H9 (cell line): ENCODE data around the gene FOXN4. TPM values are rescaled to one million over a fixed set of nuclear protein-coding genes. Genes with fewer than 3 reads are reported as not detected.

Source experiments
- DNase-seq: peaks from one replicate; pipeline ENCODE4 v3.0.0-alpha.2; 2017
- H2AFZ ChIP-seq: one replicate; pipeline ENCODE4 v1.6.1; 2013; ENCODE audit warnings: mild to moderate bottlenecking, low read length, control low read depth, moderate library complexity
- H2AK5ac ChIP-seq: 2 replicates; pipeline ENCODE4 v1.6.1; 2013; ENCODE audit warnings: low read length, control low read depth, mixed read lengths; ENCODE audit not compliant: insufficient read length
- H2BK120ac ChIP-seq: one replicate; pipeline ENCODE4 v1.6.1; 2013; ENCODE audit warnings: low read depth, mild to moderate bottlenecking, low read length, control low read depth, inconsistent platforms; ENCODE audit not compliant: poor library complexity, severe bottlenecking
- H2BK12ac ChIP-seq: 2 replicates; pipeline ENCODE4 v1.6.1; 2013; ENCODE audit warnings: low read length, control low read depth, mixed read lengths, low read depth; ENCODE audit not compliant: insufficient read length
- H2BK15ac ChIP-seq: 2 replicates; pipeline ENCODE4 v1.6.1; 2013; ENCODE audit warnings: low read depth, low read length, control low read depth
- H2BK20ac ChIP-seq: one replicate; pipeline ENCODE4 v1.6.1; 2013; ENCODE audit warnings: low read depth, mild to moderate bottlenecking, low read length, control low read depth, inconsistent platforms; ENCODE audit not compliant: poor library complexity, severe bottlenecking
- H2BK5ac ChIP-seq: 2 replicates; pipeline ENCODE4 v1.6.1; 2013; ENCODE audit warnings: low read length, control low read depth, mixed read lengths; ENCODE audit not compliant: insufficient read length
- H3K14ac ChIP-seq: 2 replicates; pipeline ENCODE4 v1.6.1; 2013; ENCODE audit warnings: low read length, control low read depth; ENCODE audit not compliant: insufficient read depth
- H3K18ac ChIP-seq: 2 replicates; pipeline ENCODE4 v1.6.1; 2013; ENCODE audit warnings: low read depth, mild to moderate bottlenecking, mixed read lengths, low read length, control low read depth; ENCODE audit not compliant: insufficient read length
- H3K23ac ChIP-seq: 2 replicates; pipeline ENCODE4 v1.6.1; 2013; ENCODE audit warnings: low read length, control low read depth, mixed read lengths, low read depth; ENCODE audit not compliant: insufficient read length
- H3K23me2 ChIP-seq: 2 replicates; pipeline ENCODE4 v1.6.1; 2013; ENCODE audit warnings: low read depth, mild to moderate bottlenecking, mixed read lengths, low read length, control low read depth; ENCODE audit not compliant: insufficient read length, poor library complexity, severe bottlenecking
- H3K27ac ChIP-seq: 2 replicates; pipeline ENCODE4 v1.5.1; 2013; ENCODE audit warnings: low read length, control low read depth, mixed read lengths, low read depth; ENCODE audit not compliant: insufficient read length
- H3K27me3 ChIP-seq: 2 replicates; pipeline ENCODE4 v1.6.1; 2013; ENCODE audit warnings: low read length, control low read depth, inconsistent platforms; ENCODE audit not compliant: insufficient read depth
- H3K4ac ChIP-seq: 2 replicates; pipeline ENCODE4 v1.6.1; 2013; ENCODE audit warnings: low read depth, mild to moderate bottlenecking, control low read depth, inconsistent platforms, low read length, moderate library complexity
- H3K4me1 ChIP-seq: 2 replicates; pipeline ENCODE4 v1.6.1; 2013; ENCODE audit warnings: low read length, control low read depth, inconsistent platforms; ENCODE audit not compliant: insufficient read depth
- H3K4me2 ChIP-seq: 2 replicates; pipeline ENCODE4 v1.6.1; 2013; ENCODE audit warnings: low read length, control low read depth, mixed read lengths; ENCODE audit not compliant: insufficient read length, insufficient read depth
- H3K56ac ChIP-seq: 2 replicates; pipeline ENCODE4 v1.6.1; 2013; ENCODE audit warnings: low read depth, mild to moderate bottlenecking, mixed read lengths, low read length, control low read depth; ENCODE audit not compliant: insufficient read length
- H3K79me1 ChIP-seq: 2 replicates; pipeline ENCODE4 v1.6.1; 2013; ENCODE audit warnings: low read depth, mild to moderate bottlenecking, moderate library complexity, low read length, control low read depth, inconsistent platforms; ENCODE audit not compliant: insufficient read depth, poor library complexity, severe bottlenecking
- H3K79me2 ChIP-seq: 2 replicates; pipeline ENCODE4 v1.6.1; 2013; ENCODE audit warnings: low read length, control low read depth, inconsistent platforms; ENCODE audit not compliant: insufficient read depth
- H3K9ac ChIP-seq: 2 replicates; pipeline ENCODE4 v1.6.1; 2013; ENCODE audit warnings: low read length, control low read depth, mixed read lengths; ENCODE audit not compliant: insufficient read length; ENCODE audit errors: extremely low read depth
- H3K9me3 ChIP-seq: one replicate; pipeline ENCODE4 v1.6.1; 2013; ENCODE audit warnings: low read depth, low read length, inconsistent platforms; ENCODE audit not compliant: control insufficient read depth
- H3T11ph ChIP-seq: one replicate; pipeline ENCODE4 v1.6.1; 2013; ENCODE audit warnings: mild to moderate bottlenecking, low read length, control low read depth, inconsistent platforms
- H4K20me1 ChIP-seq: one replicate; pipeline ENCODE4 v1.6.1; 2013; ENCODE audit not compliant: control insufficient read depth, insufficient read length, insufficient read depth
- H4K5ac ChIP-seq: 2 replicates; pipeline ENCODE4 v1.6.1; 2013; ENCODE audit warnings: low read depth, mild to moderate bottlenecking, mixed read lengths, low read length, control low read depth; ENCODE audit not compliant: insufficient read length
- H4K8ac ChIP-seq: replicated peaks from 2 replicates; pipeline ENCODE4 v1.6.1; 2013; ENCODE audit warnings: low read length, control low read depth, mixed read lengths, low read depth; ENCODE audit not compliant: insufficient read length
- H4K91ac ChIP-seq: 2 replicates; pipeline ENCODE4 v1.6.1; 2013; ENCODE audit warnings: low read depth, mild to moderate bottlenecking, moderate library complexity, mixed read lengths, low read length, control low read depth; ENCODE audit not compliant: insufficient read length
- H3K27ac Mint-ChIP-seq, 3 experiments: 2 replicates in 2 of 3; 3 replicates in 1 of 3; pipeline ENCODE4 v1.8.0; 2020 to 2021; ENCODE audit warnings: mixed read lengths in 3 of 3, mild to moderate bottlenecking in 1 of 3, moderate library complexity in 1 of 3
- H3K27me3 Mint-ChIP-seq: 2 replicates; pipeline ENCODE4 v1.8.0; 2021; ENCODE audit warnings: low read depth, mild to moderate bottlenecking, moderate library complexity, mixed read lengths
- H3K36me3 Mint-ChIP-seq, 3 experiments: 2 replicates in 2 of 3; 3 replicates in 1 of 3; pipeline ENCODE4 v1.8.0; 2020 to 2021; ENCODE audit warnings: low read depth in 3 of 3, mixed read lengths in 3 of 3; ENCODE audit not compliant: insufficient read depth in 1 of 3
- H3K4me1 Mint-ChIP-seq, 2 experiments: 2 replicates each; pipeline ENCODE4 v1.8.0; 2020; ENCODE audit warnings: mixed read lengths in 2 of 2
- H3K4me3 Mint-ChIP-seq, 2 experiments: 2 replicates in 1 of 2; 3 replicates in 1 of 2; pipeline ENCODE4 v1.8.0; 2020 to 2021; ENCODE audit warnings: mild to moderate bottlenecking in 2 of 2, mixed read lengths in 2 of 2, moderate library complexity in 1 of 2
- H3K9me3 Mint-ChIP-seq, 2 experiments: 2 replicates in 1 of 2; 3 replicates in 1 of 2; pipeline ENCODE4 v1.8.0; 2020; ENCODE audit warnings: mild to moderate bottlenecking in 2 of 2, mixed read lengths in 2 of 2, moderate library complexity in 1 of 2
- CTCF ChIP-seq: fragments of 200-600 bp; sonication (generic); conservative IDR thresholded peaks from 3 replicates; pipeline ENCODE4 v1.8.0; 2021; ENCODE audit warnings: antibody characterized with exemption, mild to moderate bottlenecking
- WGBS: extraction: QIAGEN DNeasy Blood & Tissue Kit; methylation state at CpG from one replicate; pipeline ENCODE4 v1.1.7; 2013; ENCODE audit warnings: missing lambda C conversion rate, low lambda C conversion rate, mixed read lengths; ENCODE audit not compliant: insufficient read length; ENCODE audit errors: extremely low coverage; 5-methylcytosine and 5-hydroxymethylcytosine counted together
- total RNA-seq: library from RNA; stranded (reverse); gene quantifications from 2 replicates; pipeline ENCODE4 v1.2.1, GENCODE V29; 2021

Gene FOXN4
- total RNA-seq, 1 experiment from 2014 or later, result 0.39 TPM

DNA sequence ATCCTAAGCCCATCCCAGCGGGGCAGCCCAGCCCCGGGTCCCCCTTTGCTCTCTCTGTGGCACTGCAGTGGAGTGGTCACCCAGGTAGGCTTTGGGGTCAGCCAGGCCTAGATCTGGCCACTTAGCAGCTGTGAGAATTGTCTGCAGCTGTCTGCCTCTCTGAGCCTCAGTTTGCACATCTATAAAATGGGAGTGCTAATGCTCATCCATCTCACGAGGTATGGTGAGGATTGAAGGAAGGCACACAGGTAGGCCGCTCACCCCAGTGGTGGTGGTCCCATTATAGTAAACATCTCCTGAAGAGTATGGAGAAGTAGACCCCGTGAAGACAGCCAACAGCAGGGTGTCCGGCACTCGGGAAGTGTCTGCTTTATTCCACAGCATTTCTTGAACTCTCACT lies 9.2 kb downstream of the FOXN4 start:
- no peak overlapping the region for H3K14ac ChIP-seq
- H3K36me3 Mint-ChIP-seq, result no peaks in the 10 kb centered on the region
- no peak overlapping the region for H2AK5ac ChIP-seq

More for the DNA sequence above, 9.2 kb downstream of the FOXN4 start:
- no peak overlapping the region for H3K4me3 Mint-ChIP-seq
- no peak overlapping the region for H3K9ac ChIP-seq
- no peak overlapping the region for H2BK20ac ChIP-seq
- no peak overlapping the region for H2AFZ ChIP-seq
- no peaks in the 10 kb centered on the region for H3K79me2 ChIP-seq
- H3K27ac ChIP-seq, result no peak overlapping the region
- no peaks in the 10 kb centered on the region for H4K20me1 ChIP-seq
- DNase-seq, result no peak
- H3K79me1 ChIP-seq, result no peaks in the 10 kb centered on the region
- H3T11ph ChIP-seq, result no peak overlapping the region
- H3K23me2 ChIP-seq, result peaks cover 3% of the 10 kb centered on the region
- H3K56ac ChIP-seq, result no peak overlapping the region
- no peak overlapping the region for H3K4me2 ChIP-seq
- H4K91ac ChIP-seq, result no peak overlapping the region
- H3K18ac ChIP-seq, result no peak overlapping the region
- H3K9me3 Mint-ChIP-seq, result no peaks in the 10 kb centered on the region
- H2BK12ac ChIP-seq, result no peak overlapping the region
- no peak overlapping the region for H3K4ac ChIP-seq
- no peak overlapping the region for H2BK15ac ChIP-seq
- H3K27me3 Mint-ChIP-seq, result peaks cover 12% of the 10 kb centered on the region
- no peak overlapping the region for H4K8ac ChIP-seq
- H2BK120ac ChIP-seq, result no peak overlapping the region
- H3K9me3 ChIP-seq, result no peaks in the 10 kb centered on the region
- no peak overlapping the region for H2BK5ac ChIP-seq
- H4K5ac ChIP-seq, result no peak overlapping the region
- H3K4me1 ChIP-seq, result no peaks in the 10 kb centered on the region; the same call in 1 of the 2 replicates
- H3K4me1 Mint-ChIP-seq, result peaks cover 4 to 6% of the 10 kb centered on the region in 2 experiments; a peak in 1 of 4 replicates
- no peaks in the 10 kb centered on the region for H3K27me3 ChIP-seq
- no peak overlapping the region for H3K23ac ChIP-seq
- TF ChIP-seq CTCF, result no peak
- H3K27ac Mint-ChIP-seq, result no peak overlapping the region
- WGBS, result no CpG with 5 or more reads among the region's 7 CpGs
